HG03045 (cell line): Measurements from ENCODE around the gene TMEM178B.

Experiments
- ATAC-seq: cut with Tn5 transposase; IDR thresholded peaks from one replicate; pipeline ENCODE4 v1.9.1; 2021; ENCODE audit warnings: mild to moderate bottlenecking, moderate library complexity; ENCODE audit not compliant: unreplicated experiment

The TMEM178B gene

DNA sequence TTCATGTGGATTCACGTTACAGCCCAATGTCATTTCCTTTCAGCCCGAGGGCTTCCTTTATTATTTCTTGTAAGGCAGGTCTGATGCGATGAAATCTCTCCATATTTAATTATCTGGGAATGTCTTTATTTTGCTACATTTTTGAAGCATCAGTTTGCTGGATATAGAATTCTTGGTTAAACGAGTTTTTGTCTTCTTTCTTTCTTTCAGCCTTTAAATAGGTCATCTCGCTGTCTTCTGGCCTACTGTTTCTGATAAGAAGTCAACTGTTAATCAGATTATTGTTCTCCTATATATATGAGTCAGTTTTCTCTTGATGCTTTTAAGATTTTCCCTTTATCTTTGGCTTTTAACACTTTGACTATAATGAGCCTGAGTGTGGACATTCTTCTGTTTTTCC lies 184.7 kb downstream of the TMEM178B start:
- ATAC-seq: no peak

DNA sequence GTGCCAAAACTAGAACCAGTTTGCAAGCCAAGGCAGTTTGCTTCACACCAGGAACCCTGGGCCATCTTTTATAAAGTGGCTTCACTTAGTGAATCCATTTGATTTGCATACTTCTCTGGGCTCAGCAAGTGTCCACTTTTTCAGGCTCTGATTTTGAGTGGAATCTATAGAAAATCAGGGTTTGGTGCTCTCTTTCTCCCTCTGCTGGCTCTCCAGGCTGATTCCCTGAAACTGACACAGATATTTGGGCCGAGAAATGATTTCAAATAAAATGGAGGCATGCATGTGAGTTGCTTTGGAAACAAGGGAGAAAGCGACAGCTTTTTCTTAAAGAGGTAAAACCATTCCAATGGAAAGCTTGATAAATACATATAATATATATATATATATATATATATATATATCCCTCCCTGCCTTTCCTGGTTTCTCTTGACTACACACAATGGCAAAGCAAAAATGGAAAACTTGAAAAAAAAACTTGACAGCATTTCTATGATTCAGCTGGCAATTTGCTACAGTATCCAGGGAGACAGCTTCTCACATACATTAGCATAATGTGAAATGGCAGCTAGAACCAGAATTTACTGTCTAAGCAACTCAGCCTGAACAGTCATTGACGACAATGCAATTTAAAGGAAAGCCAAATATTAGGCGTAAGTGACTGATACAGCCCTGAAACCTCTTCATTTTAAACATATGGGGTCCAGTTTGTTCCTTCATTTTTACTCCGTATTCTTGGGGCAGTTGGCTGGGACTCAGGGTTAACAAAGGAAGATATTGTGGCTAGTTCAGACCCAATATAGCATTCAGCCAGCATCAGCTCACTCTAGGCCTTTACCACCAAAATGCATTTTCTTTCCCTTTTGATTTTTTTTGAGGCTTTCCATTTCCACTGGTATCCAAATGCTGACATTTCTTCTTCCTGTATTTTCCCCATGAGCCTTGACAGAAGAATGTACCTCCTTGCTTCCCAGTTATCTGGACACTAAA lies 188.5 kb downstream of the TMEM178B start:
- no peak for ATAC-seq

DNA sequence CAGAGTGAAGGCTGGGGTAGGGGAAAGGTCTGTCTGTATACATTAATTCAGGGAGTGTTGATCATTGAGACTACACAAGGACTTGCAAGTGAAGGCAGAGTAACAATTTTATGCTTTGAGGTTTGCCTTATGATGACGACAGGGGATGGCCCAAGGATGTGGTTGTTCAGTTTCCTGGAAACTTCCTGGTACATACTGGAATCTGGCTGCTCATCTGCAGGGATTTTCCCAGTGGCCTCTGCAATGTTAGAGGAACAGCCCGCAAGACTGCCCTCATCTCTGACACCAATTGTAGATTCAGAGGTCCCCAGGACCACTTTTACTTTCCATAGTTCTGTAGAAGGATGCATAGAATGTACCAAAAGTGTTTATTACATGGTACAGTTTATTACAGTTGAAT lies 189.6 kb downstream of the TMEM178B start:
- no peak for ATAC-seq

DNA sequence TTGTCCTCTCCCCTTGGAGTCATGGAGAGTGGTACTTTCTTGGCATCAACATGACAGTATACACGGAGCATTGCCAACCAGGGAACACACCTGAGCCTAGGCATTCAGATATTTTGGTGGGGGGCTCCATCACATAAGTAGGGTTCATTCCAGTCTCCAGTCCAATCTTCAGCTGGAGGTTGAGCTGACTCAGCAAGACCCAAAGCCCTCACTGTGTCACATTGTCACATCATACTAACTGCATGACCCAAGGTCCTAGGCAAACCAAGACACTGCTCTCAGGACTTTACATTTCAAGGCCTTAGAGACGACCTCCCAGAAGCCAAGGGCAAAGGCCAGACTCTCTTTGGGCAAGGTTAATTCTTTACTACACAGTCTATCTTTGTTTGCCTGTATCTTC lies 190.1 kb downstream of the TMEM178B start:
- no peak for ATAC-seq

DNA sequence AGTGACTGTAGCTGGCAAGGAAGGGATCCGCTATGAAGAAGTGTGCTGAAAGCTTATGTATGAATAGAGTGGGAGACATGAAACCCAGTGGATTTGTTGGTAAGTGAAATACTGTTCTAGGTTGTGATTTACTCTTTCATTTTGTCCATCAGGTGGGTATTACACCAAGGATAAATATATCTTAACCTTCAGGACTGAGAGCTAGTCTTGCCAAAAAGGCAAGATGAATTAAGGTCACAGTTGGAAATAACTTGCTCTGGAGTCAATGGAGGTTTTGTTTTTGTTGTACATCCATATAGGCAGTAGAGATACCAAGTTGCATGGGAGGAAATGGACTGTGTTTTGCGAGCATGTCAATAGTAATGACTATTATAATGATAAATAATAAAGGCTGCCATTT lies 190.6 kb downstream of the TMEM178B start:
- no peak for ATAC-seq

DNA sequence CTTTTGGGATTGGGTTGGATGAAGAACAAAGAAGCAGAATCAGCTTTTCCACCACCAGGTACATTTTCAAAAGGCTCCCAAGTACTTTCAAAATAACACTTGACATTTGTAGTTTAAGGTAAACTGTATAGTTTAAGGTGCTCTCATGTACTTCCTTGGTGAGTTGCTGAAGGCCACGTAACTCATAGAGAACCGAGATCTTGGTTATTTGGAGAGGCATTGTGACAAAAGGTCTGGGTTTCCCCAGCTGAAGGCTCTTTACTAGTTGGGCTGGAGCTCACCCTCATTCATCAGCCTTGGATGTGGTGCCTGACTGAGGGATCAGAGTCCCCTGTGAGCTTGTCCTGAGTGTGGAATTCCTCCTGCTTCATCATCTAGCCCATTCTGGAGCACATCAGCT lies 191.8 kb downstream of the TMEM178B start:
- no peak for ATAC-seq

DNA sequence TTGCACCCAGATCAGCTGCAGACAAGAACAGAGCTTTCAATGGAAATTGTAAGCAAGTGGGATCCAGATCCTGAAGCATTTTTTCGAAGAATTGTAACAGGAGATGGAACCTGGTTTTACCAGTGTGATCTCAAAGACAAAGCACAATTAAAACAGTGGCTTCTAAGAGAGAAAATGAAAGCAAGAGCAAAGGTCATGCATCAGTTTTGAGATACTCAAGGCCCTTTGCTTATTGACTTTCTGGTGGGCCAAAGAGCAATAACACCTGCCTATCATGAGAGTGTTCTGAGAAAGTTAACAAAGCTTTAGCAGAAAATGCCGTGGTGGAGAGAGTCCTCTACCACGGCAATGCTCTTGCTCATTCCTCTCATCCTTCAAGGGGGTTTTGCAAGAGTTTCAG lies 194.8 kb downstream of the TMEM178B start:
- no peak for ATAC-seq

DNA sequence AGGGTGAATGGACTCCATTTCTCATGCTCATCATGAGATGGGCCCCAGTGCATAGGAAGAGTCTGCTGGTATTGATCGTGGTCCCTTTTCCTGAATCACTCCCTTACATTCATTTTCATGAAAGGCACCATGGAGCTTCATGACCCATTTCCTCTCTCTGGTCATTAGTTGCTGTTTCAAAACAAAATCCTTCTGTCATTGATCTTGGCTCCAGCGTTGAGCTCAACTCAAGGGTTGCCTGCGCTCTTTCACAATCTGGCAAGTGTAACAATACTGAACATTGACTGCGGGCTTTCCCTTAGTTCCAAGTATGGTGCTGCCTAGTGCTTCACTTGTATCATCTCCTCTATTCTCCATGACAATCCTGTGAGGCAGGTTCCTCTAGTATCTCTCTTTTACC lies 197.6 kb downstream of the TMEM178B start:
- no peak for ATAC-seq

DNA sequence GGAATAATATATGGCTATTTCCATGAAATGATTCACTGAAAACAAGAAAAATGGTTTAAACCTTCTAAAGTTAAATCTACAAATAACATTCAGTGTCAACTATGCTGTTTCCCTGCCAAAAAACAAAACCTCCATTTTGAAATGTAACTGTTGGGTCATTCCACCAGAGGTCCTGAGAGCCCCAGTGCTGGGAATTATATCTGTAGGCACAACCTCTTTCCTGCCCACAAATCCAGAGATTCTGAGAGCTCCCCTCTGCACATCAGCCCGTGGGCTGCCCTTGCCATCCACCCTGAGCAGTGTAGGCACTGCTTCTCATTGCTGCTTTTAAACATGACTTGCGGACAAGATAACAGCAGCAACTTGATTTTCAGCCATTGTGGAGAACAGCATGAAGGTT lies 198.6 kb downstream of the TMEM178B start:
- no peak for ATAC-seq

DNA sequence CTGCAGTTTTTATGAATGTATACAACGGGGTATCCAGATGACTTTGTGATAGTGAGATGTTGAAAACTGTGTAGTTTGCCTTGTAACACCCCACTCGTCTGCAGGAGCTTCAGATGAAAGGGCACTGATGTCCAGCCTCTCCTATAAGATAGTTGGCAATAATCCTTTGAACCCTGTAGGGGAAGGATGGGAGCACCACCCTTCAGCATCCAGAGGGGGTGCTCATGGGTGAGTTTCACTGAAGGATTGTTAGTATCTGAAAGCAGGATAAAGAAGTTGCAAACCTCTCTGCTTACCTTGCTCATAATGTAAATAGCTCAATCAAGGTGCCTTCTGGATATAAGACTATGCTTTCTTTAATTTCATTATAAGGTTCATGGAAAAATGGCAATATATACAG lies 201.5 kb downstream of the TMEM178B start:
- ATAC-seq: no peak

DNA sequence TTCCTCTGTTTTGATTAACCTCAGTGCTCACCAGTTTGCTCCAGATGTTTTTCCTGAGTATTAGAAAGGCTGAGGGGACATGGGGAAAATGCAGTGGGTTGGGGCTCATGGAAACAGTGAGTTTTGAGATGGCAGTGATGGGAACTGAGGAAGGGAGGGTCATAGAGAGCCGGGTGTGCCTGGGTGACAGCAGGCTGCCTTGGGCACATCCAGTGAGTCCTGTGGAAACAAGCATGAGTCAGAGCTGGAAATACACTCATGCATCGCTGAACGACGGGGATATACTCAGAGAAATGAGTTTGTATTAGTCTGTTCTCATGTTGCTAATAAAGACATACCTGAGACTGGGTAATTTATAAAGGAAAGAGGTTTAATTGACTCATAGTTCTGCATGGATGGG lies 202.2 kb downstream of the TMEM178B start:
- no peak for ATAC-seq

DNA sequence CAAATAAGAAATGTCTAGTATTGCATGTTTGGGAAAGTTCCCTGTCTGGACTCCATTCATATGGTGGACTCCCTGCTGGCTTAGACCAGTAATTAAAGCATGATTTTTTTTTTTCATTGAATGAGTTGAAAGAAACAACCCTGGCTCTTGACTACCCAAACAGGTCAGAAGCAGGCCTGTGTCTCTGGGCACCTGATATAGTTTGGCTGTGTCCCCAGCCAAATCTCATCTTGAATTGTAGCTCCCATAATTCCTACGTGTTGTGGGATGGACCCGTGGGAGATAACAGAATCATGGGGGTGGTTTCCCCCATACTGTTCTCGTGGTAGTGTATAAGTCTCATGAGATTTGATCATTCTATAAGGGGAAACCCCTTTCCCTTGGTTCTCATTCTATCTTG lies 206.2 kb downstream of the TMEM178B start:
- ATAC-seq: no peak

DNA sequence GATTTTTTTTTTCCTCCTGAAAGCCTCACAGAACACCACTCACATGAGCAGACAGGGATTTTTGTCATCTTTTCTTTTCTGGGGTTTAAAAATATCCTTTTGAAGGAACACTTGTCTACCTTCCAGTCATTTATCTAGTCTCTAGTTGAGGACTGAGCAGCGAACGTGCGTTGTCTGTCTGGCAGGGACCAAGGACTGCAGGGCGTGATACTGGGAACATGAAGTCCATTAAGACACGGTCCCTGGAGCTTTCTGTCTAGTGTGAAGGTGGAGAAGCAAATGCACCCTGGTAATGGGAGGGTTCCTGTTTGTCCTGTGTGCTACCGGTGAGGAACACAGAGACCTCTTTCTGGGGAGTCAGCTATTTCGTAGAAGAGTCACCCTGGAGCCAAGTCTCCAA lies 207.4 kb downstream of the TMEM178B start:
- ATAC-seq: no peak

DNA sequence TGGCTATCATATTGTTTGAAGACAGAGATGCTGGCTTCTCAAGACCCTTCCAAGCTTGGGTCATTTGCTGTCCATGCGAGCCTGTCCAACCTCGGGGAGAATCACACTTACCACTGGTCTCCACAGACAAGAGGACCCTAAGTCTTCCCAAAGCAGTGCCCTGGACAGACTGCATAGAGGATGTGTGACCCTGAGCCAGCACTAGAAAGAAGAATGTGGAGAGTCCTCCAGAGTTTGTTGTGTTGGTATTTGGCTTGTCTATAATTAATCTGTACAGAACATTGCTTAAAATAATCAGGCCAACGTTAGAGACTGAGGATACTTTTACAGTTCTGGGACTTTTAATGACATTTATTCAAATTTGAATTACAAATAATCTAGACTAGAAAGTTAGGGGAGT lies 212.7 kb downstream of the TMEM178B start:
- ATAC-seq: no peak

DNA sequence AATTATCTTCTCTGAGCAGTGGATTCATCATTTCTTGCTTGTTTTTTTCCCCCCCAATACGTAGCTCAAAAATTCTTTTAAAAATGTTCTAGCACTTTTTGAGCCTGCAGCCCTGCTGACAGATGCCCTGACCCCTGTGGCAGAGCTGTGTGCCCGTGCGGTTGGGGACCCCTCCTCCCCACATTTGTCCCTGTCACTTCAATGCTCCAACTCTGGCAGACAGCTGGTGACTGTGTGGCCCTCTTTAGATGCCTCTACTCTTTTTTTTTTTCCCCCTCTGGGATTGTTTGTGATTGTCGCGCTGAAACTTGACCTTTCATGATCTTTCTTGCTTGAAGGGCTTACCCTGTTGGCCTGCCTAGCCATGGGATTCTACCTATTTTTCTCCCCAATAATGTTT lies 214.1 kb downstream of the TMEM178B start:
- ATAC-seq: no peak

DNA sequence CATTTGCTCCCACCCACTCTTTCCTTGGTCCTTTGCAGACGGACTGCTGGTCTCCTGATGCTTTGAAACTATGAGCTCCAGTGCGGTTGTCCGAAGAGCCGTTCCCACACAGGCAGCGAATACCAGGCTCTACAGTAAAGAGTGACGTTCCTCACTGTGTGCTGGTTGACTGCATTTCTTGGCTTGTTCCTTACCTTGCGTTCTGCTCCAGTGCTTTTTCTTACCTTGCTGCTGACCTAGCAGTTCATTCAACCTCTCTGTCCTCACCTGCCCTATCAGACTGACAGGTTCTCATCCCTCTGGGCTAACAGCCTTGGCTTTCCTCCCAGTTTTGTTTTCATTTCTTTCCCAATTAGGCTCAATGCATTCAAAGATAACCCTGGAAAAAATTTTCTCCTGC lies 214.8 kb downstream of the TMEM178B start:
- ATAC-seq: no peak

DNA sequence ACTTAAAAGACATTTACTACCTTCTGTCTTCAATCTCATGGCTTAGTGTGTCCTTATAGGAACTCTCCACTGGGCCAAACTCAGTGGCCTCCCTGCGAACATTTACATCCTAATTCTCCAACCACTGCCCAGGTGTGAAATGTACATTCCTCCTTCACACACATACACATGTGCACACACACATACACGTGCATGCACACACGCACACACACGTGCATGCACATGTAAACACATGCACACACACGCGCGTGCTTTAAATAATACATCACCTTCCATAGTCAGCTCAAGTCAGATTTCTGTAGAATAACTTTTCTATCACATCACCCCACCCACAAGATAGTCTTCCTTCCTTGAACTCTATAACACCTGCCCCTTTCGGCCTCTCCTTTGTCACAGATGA lies 216.5 kb downstream of the TMEM178B start:
- no peak for ATAC-seq

DNA sequence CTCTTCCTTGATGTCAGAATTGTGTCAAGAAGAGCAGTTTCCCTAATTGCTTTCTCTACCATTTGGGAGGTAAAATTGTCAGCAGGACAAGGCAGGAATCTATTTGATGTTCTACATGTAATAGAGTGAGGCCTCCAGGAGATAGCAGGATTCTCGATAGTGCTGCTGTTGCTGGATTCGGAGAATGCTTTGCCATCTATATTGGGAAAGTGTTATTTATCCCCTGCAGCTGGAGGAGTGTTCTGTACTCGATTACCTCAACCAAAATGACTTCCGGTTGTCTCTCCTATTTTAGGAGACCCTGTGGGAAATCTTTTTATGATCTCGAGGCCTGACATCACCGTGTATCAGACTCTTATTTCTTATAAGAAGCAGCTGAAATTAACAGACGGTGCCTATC lies 217.1 kb downstream of the TMEM178B start:
- ATAC-seq: no peak

DNA sequence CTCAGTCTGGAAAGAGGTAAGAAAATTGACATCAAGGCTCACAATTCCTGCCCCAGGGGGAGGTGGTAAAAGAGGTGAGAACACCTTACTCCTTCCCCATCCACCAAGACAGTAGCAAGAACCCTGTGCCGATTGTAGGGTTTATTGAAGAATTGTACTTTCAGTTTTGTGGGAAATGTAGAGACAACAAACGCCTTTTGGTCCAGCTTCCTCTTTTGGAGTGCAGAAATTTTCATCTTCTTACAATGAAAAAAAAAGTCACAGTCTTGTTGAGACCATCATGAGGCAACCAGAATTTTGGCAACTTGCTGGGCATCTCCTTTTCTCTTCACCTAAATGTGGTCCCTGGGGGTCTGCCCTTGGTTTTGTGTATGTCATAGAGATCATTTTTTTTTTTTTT lies 217.7 kb downstream of the TMEM178B start:
- ATAC-seq: no peak

DNA sequence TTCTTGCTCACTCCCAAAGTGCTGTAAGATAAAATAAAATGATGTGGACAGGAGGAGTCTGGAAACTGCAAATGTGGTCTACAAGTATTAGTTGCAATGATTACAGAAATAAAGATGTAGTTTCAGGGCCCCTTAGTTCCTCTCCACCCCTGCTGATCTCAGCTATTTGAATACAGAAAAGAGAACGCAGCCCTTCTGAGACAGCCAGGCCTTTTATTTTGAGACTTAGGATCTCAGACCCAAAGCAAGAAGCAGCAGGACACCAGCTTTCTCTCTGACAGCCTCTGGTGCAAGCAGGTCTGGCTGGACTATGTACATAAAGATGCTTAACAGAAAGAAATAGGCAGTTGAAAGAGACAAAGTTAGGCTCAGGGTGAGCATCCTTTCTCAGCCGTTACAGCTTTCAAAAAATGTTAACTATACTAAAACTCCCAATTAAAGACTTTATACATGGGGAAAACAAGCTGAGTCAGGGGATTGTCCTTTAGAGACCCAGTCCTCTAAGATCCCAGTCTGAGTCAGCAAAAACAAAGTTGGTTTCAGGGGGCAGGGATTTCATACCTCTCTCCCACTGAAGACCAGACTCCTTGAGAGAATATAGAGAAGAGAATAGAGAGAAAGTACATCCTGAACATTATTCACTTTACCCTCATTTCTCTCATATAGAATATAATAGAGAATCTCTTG lies 220.4 kb downstream of the TMEM178B start:
- ATAC-seq: no peak

DNA sequence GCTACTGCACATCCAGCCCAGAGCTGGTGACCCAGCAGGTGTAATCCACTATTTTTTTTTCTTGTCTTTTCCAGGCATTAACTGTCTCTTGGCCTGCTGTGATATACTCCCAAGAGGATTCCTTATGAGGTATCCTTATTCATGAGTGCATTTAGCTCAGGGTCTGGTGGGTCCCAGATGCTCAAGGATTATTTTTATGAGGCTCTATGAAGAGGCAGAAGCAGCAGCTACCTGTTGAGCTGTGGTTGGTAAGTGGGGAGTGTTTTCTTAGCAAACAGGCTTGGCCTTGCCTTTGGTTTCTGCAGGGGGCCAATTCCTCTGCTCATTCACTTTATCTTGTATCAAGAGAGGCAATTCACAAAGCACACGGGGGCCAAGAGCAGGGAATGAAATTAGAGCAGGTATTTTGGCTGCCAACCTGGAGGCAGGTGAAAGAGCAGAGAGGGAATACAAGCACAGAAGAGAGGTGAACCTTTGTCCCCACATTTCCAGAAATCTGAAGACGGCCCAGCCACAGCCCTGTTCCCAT lies 221.6 kb downstream of the TMEM178B start:
- ATAC-seq: no peak

DNA sequence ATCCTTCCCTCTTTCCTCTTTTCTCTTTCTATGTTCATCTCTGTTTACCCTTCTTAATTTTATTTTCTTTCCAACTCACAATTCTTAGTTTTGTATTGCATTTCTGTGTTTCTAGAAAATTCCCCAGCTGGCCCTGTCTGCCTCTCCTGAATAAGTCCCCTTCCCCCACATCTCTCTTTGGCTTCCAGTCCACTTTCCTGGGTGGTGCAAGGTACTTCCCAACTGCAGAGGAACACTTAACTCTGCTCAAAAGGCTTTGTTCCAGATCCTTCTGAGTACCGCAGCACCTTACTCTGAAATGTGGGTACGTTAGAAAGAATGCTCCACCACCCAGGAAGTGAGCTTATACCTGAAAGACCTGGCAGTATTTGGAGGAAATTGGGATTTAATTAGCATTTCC lies 227.0 kb downstream of the TMEM178B start:
- ATAC-seq: no peak
